WTC11 (cell line): ENCODE measurements around the gene IL25. TPM values are rescaled to one million over a fixed set of nuclear protein-coding genes. Genes with fewer than 3 reads are reported as not detected.

ENCODE experiments used
- ATAC-seq: fragments of 200-7000 bp; cut with Tn5 transposase; 2 replicates; pipeline ENCODE4 v1.10.0; 2021; ENCODE audit warnings: mild to moderate bottlenecking, moderate library complexity
- CTCF ChIA-PET: fragments of 300-600 bp; sonication (Branson Sonifier 250); formaldehyde crosslinking; loops from one replicate; lab custom pipeline; 2021; ENCODE audit warnings: antibody characterized with exemption; lab: Charles Lee
- POLR2A ChIA-PET: fragments of 350-600 bp; sonication (Branson Sonifier 250); formaldehyde crosslinking; loops from one replicate; lab custom pipeline; 2021; ENCODE audit warnings: antibody characterized with exemption; lab: Charles Lee
- DNase-seq: peaks from one replicate; pipeline ENCODE4 v3.0.0; 2021; ENCODE audit warnings: low spot score
- H3K27ac Mint-ChIP-seq: 2 replicates; pipeline ENCODE4 v1.8.0; 2021; ENCODE audit warnings: mixed read lengths
- H3K27me3 Mint-ChIP-seq: 2 replicates; pipeline ENCODE4 v1.8.0; 2021; ENCODE audit warnings: low read depth, mild to moderate bottlenecking, moderate library complexity, mixed read lengths
- H3K36me3 Mint-ChIP-seq: 2 replicates; pipeline ENCODE4 v1.8.0; 2021; ENCODE audit warnings: mixed read lengths
- H3K4me1 Mint-ChIP-seq: 2 replicates; pipeline ENCODE4 v1.8.0; 2022; ENCODE audit warnings: mixed read lengths
- H3K4me3 Mint-ChIP-seq: 2 replicates; pipeline ENCODE4 v1.8.0; 2021; ENCODE audit warnings: mild to moderate bottlenecking, moderate library complexity, mixed read lengths
- H3K9me3 Mint-ChIP-seq: 2 replicates; pipeline ENCODE4 v1.8.0; 2021; ENCODE audit warnings: mixed read lengths
- CTCF ChIP-seq: fragments of 200-600 bp; IDR thresholded peaks from 2 replicates; pipeline ENCODE4 v1.8.0; 2022; ENCODE audit warnings: antibody characterized with exemption
- E2F5 ChIP-seq: sonication (generic); formaldehyde crosslinking; IDR thresholded peaks from 2 replicates; pipeline ENCODE4 v1.8.1; 2022; ENCODE audit warnings: mild to moderate bottlenecking, moderate library complexity, missing genetic modification reagents
- ESRRA ChIP-seq: sonication (generic); formaldehyde crosslinking; IDR thresholded peaks from 2 replicates; pipeline ENCODE4 v1.8.1; 2022; ENCODE audit warnings: mild to moderate bottlenecking, missing genetic modification reagents, borderline replicate concordance
- ETV6 ChIP-seq: sonication (generic); formaldehyde crosslinking; IDR thresholded peaks from 2 replicates; pipeline ENCODE4 v1.8.1; 2022; ENCODE audit warnings: mild to moderate bottlenecking, missing genetic modification reagents
- FOXJ3 ChIP-seq: sonication (generic); formaldehyde crosslinking; IDR thresholded peaks from 2 replicates; pipeline ENCODE4 v1.9.0; 2021; ENCODE audit warnings: missing genetic modification reagents, mild to moderate bottlenecking, borderline replicate concordance
- FOXP1 ChIP-seq: sonication (generic); formaldehyde crosslinking; IDR thresholded peaks from 2 replicates; pipeline ENCODE4 v1.8.0; 2022; ENCODE audit warnings: missing genetic modification reagents, mild to moderate bottlenecking, moderate library complexity, borderline replicate concordance
- GABPB1 ChIP-seq: sonication (generic); formaldehyde crosslinking; IDR thresholded peaks from 2 replicates; pipeline ENCODE4 v1.8.1; 2023; ENCODE audit warnings: mild to moderate bottlenecking, missing genetic modification reagents
- JUN ChIP-seq: sonication (generic); formaldehyde crosslinking; IDR thresholded peaks from 2 replicates; pipeline ENCODE4 v1.8.0; 2023; ENCODE audit warnings: mild to moderate bottlenecking, missing genetic modification reagents
- MLX ChIP-seq: sonication (generic); formaldehyde crosslinking; IDR thresholded peaks from 2 replicates; pipeline ENCODE4 v1.8.1; 2023; ENCODE audit warnings: mild to moderate bottlenecking, missing genetic modification reagents, moderate library complexity
- MXD4 ChIP-seq: fragments of 250-450 bp; sonication (Bioruptor Pico); IDR thresholded peaks from 2 replicates; pipeline ENCODE4 v1.8.0; 2021; ENCODE audit warnings: mild to moderate bottlenecking, moderate library complexity, borderline replicate concordance
- NR3C1 ChIP-seq: sonication (generic); formaldehyde crosslinking; conservative IDR thresholded peaks from 2 replicates; pipeline ENCODE4 v1.8.1; 2023; ENCODE audit warnings: low read depth, mild to moderate bottlenecking, missing genetic modification reagents
- OVOL2 ChIP-seq: fragments of 250-450 bp; sonication (Bioruptor Pico); IDR thresholded peaks from 2 replicates; pipeline ENCODE4 v1.9.0; 2021; ENCODE audit warnings: mild to moderate bottlenecking, borderline replicate concordance
- TEAD4 ChIP-seq: sonication (generic); formaldehyde crosslinking; IDR thresholded peaks from 2 replicates; pipeline ENCODE4 v1.8.0; 2022; ENCODE audit warnings: mild to moderate bottlenecking, missing genetic modification reagents
- ZNF219 ChIP-seq: sonication (generic); formaldehyde crosslinking; IDR thresholded peaks from 2 replicates; pipeline ENCODE4 v1.8.0; 2023; ENCODE audit warnings: missing genetic modification reagents, mild to moderate bottlenecking, borderline replicate concordance
- ZNF263 ChIP-seq: sonication (generic); formaldehyde crosslinking; IDR thresholded peaks from 2 replicates; pipeline ENCODE4 v1.8.1; 2022; ENCODE audit warnings: low read depth, mild to moderate bottlenecking, moderate library complexity, missing genetic modification reagents
- ZNF532 ChIP-seq: fragments of 250-450 bp; sonication (Bioruptor Pico); IDR thresholded peaks from 2 replicates; pipeline ENCODE4 v1.9.0; 2021; ENCODE audit warnings: mild to moderate bottlenecking, borderline replicate concordance
- ZNF671 ChIP-seq: fragments of 250-450 bp; sonication (Bioruptor Pico); IDR thresholded peaks from 2 replicates; pipeline ENCODE4 v1.8.0; 2021; ENCODE audit warnings: mild to moderate bottlenecking
- total RNA-seq: library from RNA; stranded (reverse); gene quantifications from 3 replicates; pipeline ENCODE4 v1.2.3, GENCODE V29; 2021
- TF ChIP-seq, protein P1 (sequence below): sonication (generic); formaldehyde crosslinking; IDR thresholded peaks from 2 replicates; pipeline ENCODE4 v1.8.0; 2023; ENCODE audit warnings: missing genetic modification reagents, mild to moderate bottlenecking, borderline replicate concordance
- TF ChIP-seq, protein P2 (sequence below): sonication (generic); formaldehyde crosslinking; conservative IDR thresholded peaks from 2 replicates; pipeline ENCODE4 v1.8.1; 2023; ENCODE audit warnings: mild to moderate bottlenecking, low read depth, missing genetic modification reagents, moderate library complexity

IL25 gene
- total RNA-seq, 1 experiment from 2014 or later: 0.24 TPM

- H3K4me1 Mint-ChIP-seq: peaks cover 11% of the 10 kb centered on the region
- ATAC-seq: peak; percentile 63
Measured at GRCh38 chr14:23379366-23380196, 7.0 kb downstream of the IL25 start.

More at GRCh38 chr14:23379366-23380196, 7.0 kb downstream of the IL25 start:
- DNase-seq: peak; percentile 76
- Mint-ChIP-seq H3K27ac (no peak overlapping the region), H3K27me3 (peaks cover 59% of the 10 kb centered on the region), H3K4me3 (no peak overlapping the region), H3K36me3 (no peaks in the 10 kb centered on the region), H3K9me3 (no peaks in the 10 kb centered on the region)
- TF ChIP-seq GABPB1 (CRISPR knock-in tag) (peak; percentile 54; the same call in 1 of the 2 replicates), JUN (CRISPR knock-in tag) (no peak), FOXJ3 (no peak), CTCF (peak; percentile 93), ETV6 (CRISPR knock-in tag) (no peak), ZNF671 (CRISPR knock-in tag) (no peak), E2F5 (CRISPR knock-in tag) (no peak), MLX (CRISPR knock-in tag) (no peak), ZNF263 (CRISPR knock-in tag) (no peak), TEAD4 (no peak), ZNF219 (CRISPR knock-in tag) (no peak), OVOL2 (CRISPR knock-in tag) (no peak), ESRRA (CRISPR knock-in tag) (no peak), MXD4 (CRISPR knock-in tag) (no peak), ZNF532 (CRISPR knock-in tag) (no peak), FOXP1 (peak; percentile 56; the same call in 1 of the 2 replicates), NR3C1 (CRISPR knock-in tag) (no peak)
- TF ChIP-seq, protein P1, sequence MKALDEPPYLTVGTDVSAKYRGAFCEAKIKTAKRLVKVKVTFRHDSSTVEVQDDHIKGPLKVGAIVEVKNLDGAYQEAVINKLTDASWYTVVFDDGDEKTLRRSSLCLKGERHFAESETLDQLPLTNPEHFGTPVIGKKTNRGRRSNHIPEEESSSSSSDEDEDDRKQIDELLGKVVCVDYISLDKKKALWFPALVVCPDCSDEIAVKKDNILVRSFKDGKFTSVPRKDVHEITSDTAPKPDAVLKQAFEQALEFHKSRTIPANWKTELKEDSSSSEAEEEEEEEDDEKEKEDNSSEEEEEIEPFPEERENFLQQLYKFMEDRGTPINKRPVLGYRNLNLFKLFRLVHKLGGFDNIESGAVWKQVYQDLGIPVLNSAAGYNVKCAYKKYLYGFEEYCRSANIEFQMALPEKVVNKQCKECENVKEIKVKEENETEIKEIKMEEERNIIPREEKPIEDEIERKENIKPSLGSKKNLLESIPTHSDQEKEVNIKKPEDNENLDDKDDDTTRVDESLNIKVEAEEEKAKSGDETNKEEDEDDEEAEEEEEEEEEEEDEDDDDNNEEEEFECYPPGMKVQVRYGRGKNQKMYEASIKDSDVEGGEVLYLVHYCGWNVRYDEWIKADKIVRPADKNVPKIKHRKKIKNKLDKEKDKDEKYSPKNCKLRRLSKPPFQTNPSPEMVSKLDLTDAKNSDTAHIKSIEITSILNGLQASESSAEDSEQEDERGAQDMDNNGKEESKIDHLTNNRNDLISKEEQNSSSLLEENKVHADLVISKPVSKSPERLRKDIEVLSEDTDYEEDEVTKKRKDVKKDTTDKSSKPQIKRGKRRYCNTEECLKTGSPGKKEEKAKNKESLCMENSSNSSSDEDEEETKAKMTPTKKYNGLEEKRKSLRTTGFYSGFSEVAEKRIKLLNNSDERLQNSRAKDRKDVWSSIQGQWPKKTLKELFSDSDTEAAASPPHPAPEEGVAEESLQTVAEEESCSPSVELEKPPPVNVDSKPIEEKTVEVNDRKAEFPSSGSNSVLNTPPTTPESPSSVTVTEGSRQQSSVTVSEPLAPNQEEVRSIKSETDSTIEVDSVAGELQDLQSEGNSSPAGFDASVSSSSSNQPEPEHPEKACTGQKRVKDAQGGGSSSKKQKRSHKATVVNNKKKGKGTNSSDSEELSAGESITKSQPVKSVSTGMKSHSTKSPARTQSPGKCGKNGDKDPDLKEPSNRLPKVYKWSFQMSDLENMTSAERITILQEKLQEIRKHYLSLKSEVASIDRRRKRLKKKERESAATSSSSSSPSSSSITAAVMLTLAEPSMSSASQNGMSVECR (CRISPR knock-in tag): 0 out of 2 replicates have a peak, but pooled peaks have one; percentile 40
- TF ChIP-seq, protein P2, sequence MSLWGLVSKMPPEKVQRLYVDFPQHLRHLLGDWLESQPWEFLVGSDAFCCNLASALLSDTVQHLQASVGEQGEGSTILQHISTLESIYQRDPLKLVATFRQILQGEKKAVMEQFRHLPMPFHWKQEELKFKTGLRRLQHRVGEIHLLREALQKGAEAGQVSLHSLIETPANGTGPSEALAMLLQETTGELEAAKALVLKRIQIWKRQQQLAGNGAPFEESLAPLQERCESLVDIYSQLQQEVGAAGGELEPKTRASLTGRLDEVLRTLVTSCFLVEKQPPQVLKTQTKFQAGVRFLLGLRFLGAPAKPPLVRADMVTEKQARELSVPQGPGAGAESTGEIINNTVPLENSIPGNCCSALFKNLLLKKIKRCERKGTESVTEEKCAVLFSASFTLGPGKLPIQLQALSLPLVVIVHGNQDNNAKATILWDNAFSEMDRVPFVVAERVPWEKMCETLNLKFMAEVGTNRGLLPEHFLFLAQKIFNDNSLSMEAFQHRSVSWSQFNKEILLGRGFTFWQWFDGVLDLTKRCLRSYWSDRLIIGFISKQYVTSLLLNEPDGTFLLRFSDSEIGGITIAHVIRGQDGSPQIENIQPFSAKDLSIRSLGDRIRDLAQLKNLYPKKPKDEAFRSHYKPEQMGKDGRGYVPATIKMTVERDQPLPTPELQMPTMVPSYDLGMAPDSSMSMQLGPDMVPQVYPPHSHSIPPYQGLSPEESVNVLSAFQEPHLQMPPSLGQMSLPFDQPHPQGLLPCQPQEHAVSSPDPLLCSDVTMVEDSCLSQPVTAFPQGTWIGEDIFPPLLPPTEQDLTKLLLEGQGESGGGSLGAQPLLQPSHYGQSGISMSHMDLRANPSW: no peak
- POLR2A ChIA-PET: interaction anchor here (0.7 to 1.7 kb wide), 7 partner anchors 13 to 77 kb away, joined by 3 to 8 read pairs (median 4); partner anchors contain the start of genes PABPN1 and PPP1R3E
- CTCF ChIA-PET: interaction anchor here (0.6 to 6.4 kb wide), 71 partner anchors 9 to 385 kb away, joined by 3 to 95 read pairs (median 5); partner anchors contain the start of genes ACIN1, BCL2L2, C14orf119 and EFS
